Prostate gland (tissue), 2 donors: Measurements from ENCODE around the gene CTNNA2.

Source experiments
- POLR2A ChIP-seq: fragments of 450-650 bp; IDR thresholded peaks from one replicate; pipeline ENCODE4 v1.6.1; 2016; ENCODE audit warnings: antibody characterized with exemption, mild to moderate bottlenecking
- POLR2AphosphoS5 ChIP-seq: sonication (generic); formaldehyde crosslinking; IDR thresholded peaks from one replicate; pipeline ENCODE4 v1.6.1; 2017; ENCODE audit warnings: antibody characterized with exemption
- TF ChIP-seq, protein P1 (sequence below), 4 experiments: fragments of 200-600 bp in 2 of 4; fragments of 450-650 bp in 2 of 4; sonication (generic) in 2 of 4; IDR thresholded peaks; 1 replicate in 3 of 4; 2 replicates in 1 of 4; pipeline ENCODE4 v1.5.1; 2016 to 2019; ENCODE audit warnings: antibody characterized with exemption in 4 of 4, mild to moderate bottlenecking in 2 of 4, moderate library complexity in 2 of 4

DNA sequence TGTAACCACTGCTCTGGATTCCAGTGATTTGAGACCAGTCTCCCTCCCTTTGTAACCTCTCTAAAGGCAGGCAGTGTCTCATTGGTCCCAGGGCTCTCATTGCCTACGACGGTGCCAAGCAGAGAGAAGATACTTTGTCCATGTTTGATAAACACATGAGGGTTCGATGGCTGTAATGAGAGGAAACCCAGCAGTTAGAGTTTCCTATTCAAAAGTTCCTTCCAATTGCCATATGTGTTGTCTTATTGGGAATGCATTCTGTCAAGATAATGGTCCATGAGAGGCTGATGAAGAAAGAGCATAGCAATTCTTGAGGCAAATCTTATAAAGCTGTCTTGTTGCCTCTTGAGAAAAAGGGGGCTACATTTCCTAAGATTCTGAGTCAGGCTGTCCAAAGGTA, 499.2 kb downstream of the CTNNA2 start:
- TF ChIP-seq, protein P1, sequence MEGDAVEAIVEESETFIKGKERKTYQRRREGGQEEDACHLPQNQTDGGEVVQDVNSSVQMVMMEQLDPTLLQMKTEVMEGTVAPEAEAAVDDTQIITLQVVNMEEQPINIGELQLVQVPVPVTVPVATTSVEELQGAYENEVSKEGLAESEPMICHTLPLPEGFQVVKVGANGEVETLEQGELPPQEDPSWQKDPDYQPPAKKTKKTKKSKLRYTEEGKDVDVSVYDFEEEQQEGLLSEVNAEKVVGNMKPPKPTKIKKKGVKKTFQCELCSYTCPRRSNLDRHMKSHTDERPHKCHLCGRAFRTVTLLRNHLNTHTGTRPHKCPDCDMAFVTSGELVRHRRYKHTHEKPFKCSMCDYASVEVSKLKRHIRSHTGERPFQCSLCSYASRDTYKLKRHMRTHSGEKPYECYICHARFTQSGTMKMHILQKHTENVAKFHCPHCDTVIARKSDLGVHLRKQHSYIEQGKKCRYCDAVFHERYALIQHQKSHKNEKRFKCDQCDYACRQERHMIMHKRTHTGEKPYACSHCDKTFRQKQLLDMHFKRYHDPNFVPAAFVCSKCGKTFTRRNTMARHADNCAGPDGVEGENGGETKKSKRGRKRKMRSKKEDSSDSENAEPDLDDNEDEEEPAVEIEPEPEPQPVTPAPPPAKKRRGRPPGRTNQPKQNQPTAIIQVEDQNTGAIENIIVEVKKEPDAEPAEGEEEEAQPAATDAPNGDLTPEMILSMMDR (IDR thresholded peaks at IDR 0.05): no peak
- no peak for TF ChIP-seq POLR2A
- no peak for TF ChIP-seq POLR2AphosphoS5
